ENCODE results near the gene FBXO40. TPM values are rescaled to one million over a fixed set of nuclear protein-coding genes. Genes with fewer than 3 reads are reported as not detected.

FBXO40 gene
- total RNA-seq, 1 donor from 2014 or later: not detected

- Mint-ChIP-seq H3K27ac (ENCODE audit: unreplicated experiment) (no peak overlapping the region), H3K27me3 (ENCODE audit: unreplicated experiment) (no peaks in the 10 kb centered on the region), H3K36me3 (ENCODE audit: low read depth, unreplicated experiment) (peaks cover 12% of the 10 kb centered on the region), H3K9me3 (ENCODE audit: unreplicated experiment) (no peaks in the 10 kb centered on the region), H3K4me3 (ENCODE audit: unreplicated experiment) (no peak overlapping the region), H3K4me1 (ENCODE audit: unreplicated experiment) (peaks cover under 1% of the 10 kb centered on the region)
- no peak for DNase-seq (ENCODE audit: low spot score)
- no peak for TF ChIP-seq CTCF (IDR thresholded peaks at IDR 0.05; ENCODE audit: unreplicated experiment)
Observed at GRCh38 chr3:121627211-121627610, 34.0 kb downstream of the FBXO40 start.

- H3K9me3 Mint-ChIP-seq (ENCODE audit: unreplicated experiment): no peaks in the 10 kb centered on the region
- TF ChIP-seq CTCF (IDR thresholded peaks at IDR 0.05; ENCODE audit: unreplicated experiment): no peak
- peaks cover 16% of the 10 kb centered on the region for H3K36me3 Mint-ChIP-seq (ENCODE audit: low read depth, unreplicated experiment)
- DNase-seq (ENCODE audit: low spot score): no peak
- H3K27ac Mint-ChIP-seq (ENCODE audit: unreplicated experiment): no peak overlapping the region
- H3K27me3 Mint-ChIP-seq (ENCODE audit: unreplicated experiment): no peaks in the 10 kb centered on the region
- H3K4me3 Mint-ChIP-seq (ENCODE audit: unreplicated experiment): no peak overlapping the region
- H3K4me1 Mint-ChIP-seq (ENCODE audit: unreplicated experiment): no peaks in the 10 kb centered on the region
Observed at GRCh38 chr3:121627622-121628021, 34.4 kb downstream of the FBXO40 start.

GRCh38 chr3:121629601-121630000 is 36.4 kb downstream of the FBXO40 start:
- Mint-ChIP-seq H3K36me3 (ENCODE audit: low read depth, unreplicated experiment) (peaks cover 27% of the 10 kb centered on the region), H3K27ac (ENCODE audit: unreplicated experiment) (no peak overlapping the region), H3K27me3 (ENCODE audit: unreplicated experiment) (no peaks in the 10 kb centered on the region), H3K4me3 (ENCODE audit: unreplicated experiment) (no peak overlapping the region), H3K9me3 (ENCODE audit: unreplicated experiment) (no peaks in the 10 kb centered on the region), H3K4me1 (ENCODE audit: unreplicated experiment) (no peaks in the 10 kb centered on the region)
- no peak for DNase-seq (ENCODE audit: low spot score)
- no peak for TF ChIP-seq CTCF (IDR thresholded peaks at IDR 0.05; ENCODE audit: unreplicated experiment)

GRCh38 chr3:121630355-121630754 is 37.2 kb downstream of the FBXO40 start:
- no peak for TF ChIP-seq CTCF (IDR thresholded peaks at IDR 0.05; ENCODE audit: unreplicated experiment)

GRCh38 chr3:121637922-121638321 is 44.7 kb downstream of the FBXO40 start:
- no peaks in the 10 kb centered on the region for H3K9me3 Mint-ChIP-seq (ENCODE audit: unreplicated experiment)
- DNase-seq (ENCODE audit: low spot score): no peak
- H3K4me1 Mint-ChIP-seq (ENCODE audit: unreplicated experiment): no peaks in the 10 kb centered on the region
- no peak overlapping the region for H3K4me3 Mint-ChIP-seq (ENCODE audit: unreplicated experiment)
- TF ChIP-seq CTCF (IDR thresholded peaks at IDR 0.05; ENCODE audit: unreplicated experiment): no peak
- peaks cover 51% of the 10 kb centered on the region for H3K36me3 Mint-ChIP-seq (ENCODE audit: low read depth, unreplicated experiment)
- no peak overlapping the region for H3K27ac Mint-ChIP-seq (ENCODE audit: unreplicated experiment)
- H3K27me3 Mint-ChIP-seq (ENCODE audit: unreplicated experiment): peaks cover 3% of the 10 kb centered on the region

More at GRCh38 chr3:121630355-121630754, 37.2 kb downstream of the FBXO40 start:
- Mint-ChIP-seq H3K27me3 (ENCODE audit: unreplicated experiment) (peaks cover under 1% of the 10 kb centered on the region), H3K9me3 (ENCODE audit: unreplicated experiment) (no peaks in the 10 kb centered on the region), H3K36me3 (ENCODE audit: low read depth, unreplicated experiment) (peaks cover 34% of the 10 kb centered on the region), H3K27ac (ENCODE audit: unreplicated experiment) (no peak overlapping the region), H3K4me1 (ENCODE audit: unreplicated experiment) (no peaks in the 10 kb centered on the region), H3K4me3 (ENCODE audit: unreplicated experiment) (no peak overlapping the region)
- DNase-seq (ENCODE audit: low spot score): no peak

Data from endothelial cell (in vitro differentiated cells).